ENCODE measurements around the gene PROZ.

The PROZ gene

DNA sequence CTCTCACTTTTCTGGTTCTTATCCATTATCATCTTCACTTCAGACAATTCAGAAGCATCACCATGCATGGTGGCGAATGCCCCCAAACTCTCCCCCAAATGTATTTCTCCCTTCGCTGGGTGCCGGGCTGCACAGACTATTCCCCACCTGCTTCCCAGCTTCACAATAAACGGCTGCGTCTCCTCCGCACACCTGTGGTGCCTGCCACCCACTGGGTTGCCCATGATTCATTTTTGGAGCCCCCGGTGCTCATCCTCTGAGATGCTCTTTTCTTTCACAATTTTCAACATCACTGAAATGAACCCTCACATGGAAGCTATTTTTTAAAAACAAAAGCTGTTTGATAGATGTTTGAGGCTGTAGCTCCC lies 38.6 kb upstream of the PROZ start:
- DNase-seq (ENCODE audit: low read depth in 3 of 3) = no peak

DNA sequence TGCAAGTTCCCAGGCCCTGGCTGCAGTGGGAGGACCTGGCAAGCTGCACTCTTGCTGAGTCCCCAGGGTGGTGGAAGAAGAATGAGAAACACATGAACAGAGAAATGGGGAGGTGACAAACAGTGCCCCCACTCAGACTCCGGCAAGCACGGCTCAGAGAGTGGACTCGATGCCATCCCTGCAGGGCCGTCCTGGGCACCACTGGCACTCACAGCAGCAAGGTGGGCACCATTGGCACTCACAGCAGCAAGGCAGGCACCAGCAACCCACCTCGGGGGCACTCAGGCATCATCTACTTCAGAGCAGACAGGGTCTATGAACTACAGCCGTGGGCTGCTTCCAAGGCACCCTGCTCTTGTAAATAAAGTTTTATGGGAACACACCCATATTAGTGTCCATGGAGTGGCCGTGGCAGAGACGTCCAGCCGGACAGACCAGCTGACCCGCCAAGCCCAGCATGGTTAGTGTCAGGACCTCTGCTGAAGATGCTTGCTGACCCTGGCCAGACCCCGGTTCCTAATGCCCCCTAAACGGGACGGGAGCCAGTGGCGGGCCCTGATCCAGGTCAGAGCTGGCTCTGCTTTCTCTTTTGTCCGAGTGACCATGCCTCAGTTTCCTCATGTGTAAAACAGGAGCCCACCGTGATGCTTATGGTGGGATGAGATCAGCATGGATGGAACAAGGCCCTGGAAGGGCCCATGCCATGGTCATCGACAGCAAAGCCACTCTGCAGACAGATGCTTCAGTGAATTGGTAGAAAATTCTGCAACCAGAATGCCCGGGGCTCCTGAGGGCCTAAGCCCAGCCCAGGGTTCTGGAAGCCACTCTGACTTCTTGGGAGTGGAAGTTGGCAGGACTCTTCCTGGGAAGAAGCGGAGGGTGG lies 37.9 kb upstream of the PROZ start:
- DNase-seq (ENCODE audit: low read depth in 3 of 3) = no peak

DNA sequence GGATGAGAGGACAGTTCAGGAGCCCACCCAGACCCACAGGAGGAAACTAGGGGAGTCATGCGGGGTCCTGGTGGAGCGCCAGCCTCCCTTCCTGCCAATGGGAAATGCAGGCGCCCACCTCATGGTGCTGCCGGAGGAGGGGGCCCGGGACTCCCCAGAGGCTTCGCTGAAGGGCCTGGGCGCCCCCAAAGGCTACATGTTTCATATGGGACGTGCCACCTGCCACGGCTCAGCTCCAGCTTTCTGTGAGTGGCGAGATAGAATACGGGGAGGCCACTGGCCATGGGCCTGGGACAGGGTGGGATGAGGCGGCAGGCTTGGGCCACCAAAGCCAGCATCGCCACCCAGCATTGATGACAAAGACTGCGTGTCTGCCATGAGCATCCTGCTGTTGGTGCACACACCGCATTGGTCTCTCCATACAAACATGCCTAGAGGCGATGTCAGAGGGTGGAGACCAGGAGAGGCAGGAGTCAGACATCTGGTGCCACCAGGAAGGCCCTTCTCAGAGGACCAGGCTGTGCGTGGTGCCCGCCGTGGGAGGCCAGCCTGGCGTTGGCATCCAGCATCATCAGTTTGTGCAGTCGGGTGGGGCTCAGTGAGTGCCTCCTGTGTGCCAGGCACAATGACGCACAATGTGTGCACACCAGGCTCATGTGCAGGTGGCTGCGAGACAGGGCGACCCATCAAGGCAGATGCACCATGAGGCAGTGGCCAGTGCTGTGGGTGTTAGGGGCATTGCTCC lies 37.1 kb upstream of the PROZ start:
- DNase-seq (ENCODE audit: low read depth in 3 of 3) = no peak

DNA sequence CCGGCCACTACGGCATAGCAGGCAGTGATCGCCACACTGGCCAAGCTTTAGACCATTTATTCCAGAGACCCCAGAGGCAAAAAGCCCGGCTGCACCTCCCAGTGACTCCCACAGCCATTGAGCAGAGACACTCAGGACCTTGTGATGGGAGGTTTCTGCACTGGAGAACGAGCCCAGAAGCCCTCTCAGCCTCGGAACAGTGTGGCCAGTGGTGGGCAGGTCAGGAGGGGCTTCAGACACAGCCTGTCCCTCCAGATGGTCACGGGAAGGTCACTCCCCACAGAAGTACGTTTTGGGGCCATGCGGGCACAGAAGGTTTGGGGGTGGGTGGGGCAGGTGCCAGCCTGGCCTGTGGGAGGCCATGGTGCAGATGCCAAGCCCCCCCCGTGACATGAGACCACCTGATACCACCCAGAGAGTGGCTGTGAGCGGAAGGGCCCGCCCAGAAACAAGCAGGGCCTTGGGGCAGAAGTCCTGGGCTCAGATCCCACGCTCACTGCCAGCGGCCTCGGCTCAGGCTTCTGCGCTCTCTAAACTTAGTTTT lies 36.4 kb upstream of the PROZ start:
- no peak for DNase-seq (ENCODE audit: low read depth in 3 of 3)

DNA sequence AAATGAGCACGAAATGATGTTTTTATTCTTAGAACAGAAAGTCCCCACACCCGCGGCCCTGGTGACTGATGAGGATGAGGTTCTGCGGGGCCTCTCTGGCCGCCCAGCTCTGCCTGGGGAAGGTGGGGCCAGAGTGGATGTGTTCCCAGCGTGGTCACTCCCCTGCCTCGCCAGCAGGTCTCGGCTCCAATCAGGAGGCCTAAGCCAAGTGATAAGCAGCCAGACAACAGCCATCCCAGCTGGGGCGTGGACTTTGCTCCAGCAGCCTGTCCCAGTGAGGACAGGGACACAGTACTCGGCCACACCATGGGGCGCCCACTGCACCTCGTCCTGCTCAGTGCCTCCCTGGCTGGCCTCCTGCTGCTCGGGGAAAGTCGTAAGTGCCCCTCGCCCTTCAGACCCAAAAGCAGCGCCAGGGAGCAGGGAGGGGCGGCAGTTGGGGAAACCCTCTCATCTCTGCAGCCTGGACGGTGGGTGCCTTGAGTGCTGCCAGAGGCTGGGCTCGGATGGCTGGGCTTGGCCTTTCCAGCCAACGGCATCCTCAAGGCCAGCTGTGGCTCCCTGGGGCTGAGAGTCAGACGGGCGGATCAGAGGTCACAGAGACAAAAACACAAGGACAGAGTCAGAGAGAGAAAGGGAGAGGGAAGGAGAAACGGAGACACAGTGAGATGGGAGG lies 35.8 kb upstream of the PROZ start, which contains the start of gene F10:
TSS of gene F10 (plus strand) at position 250 of the 676 bp plus-strand sequence. CDS start at position 307, 57 bp downstream.
- DNase-seq (ENCODE audit: low read depth in 3 of 3) = no peak

DNA sequence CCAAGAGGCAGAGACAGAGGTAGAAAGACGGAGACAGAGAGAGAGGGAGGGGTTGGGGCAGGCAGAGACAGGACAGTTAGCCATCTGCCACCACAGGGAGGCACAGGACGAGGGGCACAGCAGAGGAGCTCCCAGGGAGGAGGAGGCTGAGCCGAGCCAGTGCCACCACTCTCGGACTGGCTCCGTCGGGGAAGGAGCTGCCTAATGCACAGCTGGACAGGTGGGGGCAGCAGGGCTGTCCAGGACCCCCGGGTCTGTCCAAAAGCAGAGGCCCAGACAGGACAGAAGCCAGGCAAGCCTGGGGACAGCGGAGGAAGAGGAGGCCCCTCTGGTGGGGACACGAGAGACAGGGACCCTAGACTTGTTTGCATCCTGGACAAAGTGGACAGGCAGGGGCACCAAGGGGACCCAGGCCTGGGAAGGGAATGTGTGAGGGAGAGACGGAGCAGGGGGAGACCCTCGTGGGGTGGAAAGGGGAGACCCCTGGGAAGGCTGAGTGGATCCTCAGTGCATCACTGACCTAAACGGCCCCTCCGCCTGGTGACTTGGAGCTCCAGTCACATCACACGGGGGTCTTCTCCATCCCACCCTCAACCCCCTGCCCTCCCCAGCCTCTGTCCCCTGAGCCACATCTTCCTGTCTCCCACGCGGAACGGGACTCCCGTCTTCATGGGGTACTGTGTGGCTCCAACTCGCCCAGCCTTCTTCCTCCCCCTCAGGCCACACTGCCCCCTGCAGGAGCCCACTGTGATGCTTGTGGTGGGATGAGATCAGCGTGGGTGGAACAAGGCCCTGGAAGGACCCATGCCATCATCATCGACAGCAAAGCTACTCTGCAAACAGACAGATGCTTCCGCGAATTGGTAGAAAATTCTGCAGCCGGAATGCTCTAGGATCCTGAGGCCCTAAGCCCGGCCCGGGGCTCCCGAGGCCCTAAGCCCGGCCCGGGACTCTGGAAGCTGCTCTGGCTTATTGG lies 34.9 kb upstream of the PROZ start:
- no peak for DNase-seq (ENCODE audit: low read depth in 3 of 3)

DNA sequence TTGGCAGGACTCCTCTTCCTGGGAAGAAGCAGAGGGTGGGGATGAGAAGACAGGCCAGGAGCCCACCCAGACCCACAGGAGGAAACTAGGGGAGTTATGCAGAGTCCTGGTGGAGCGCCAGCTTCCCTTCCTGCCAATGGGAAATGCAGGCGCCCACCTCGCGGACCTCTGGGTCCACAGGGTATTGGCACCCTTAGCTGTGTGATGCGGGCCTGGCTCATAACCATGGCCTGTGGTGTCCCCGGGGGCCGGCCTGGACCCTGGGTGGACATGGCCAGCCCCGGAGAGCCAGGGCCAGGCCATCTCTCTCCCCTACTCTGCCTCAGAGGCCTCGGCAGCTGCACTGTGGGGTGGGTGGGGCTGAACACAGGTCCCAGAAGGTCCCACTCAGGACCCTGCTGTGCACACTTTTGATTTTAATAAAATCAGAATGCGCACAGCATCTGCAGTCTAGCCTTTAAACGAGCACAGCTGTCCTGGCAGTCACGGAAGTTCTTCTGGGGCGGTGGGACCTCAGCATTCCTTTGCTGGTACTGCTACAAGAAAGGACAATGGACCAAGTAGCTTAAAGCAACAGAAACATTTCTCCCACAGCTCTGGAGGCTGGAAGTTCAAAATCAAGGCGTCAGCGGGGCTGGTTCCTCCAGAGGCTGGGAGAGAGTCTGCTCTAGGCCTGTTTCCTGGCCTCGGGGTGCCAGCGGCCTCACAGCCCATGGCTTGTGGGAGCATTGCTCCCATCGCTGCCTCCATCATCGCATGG lies 34.1 kb upstream of the PROZ start:
- no peak for DNase-seq (ENCODE audit: low read depth in 3 of 3)

DNA sequence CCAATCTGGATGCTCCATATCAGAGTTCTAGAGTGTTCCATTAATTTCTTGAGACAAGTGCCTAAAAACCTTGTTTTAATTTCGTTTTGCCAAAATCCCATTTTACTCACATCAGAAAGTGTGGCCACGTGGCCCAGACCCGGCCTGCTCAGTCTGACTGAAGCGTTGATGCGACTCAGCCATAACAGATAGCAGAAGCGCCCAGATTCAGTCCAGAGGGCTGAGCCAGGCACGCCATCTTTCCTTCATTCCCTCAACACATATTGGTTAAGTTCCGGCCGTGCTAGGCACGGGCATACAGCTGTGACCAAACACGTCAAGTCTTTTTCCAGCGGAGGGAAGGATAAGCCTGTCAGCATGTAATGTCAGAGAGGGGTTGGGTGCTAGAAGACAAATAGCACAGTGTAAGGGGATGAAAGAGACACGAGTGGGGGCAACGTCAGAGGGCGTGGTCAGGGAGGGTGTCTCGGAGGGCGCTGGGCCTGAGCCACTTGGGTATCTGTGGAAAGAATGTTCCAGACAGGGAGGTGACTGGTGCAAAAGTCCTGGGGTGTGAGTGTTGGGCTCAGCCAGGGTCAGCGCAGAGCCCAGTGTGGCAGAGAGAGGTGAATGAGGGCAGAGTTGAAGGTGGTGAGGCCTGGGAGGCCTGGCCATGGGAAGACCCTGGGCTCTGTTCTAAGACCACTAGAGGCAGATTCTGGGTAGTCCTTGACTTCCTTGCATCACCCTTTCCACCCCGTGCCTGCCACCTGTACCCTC lies 32.8 kb upstream of the PROZ start:
- DNase-seq (ENCODE audit: low read depth in 3 of 3) = no peak

DNA sequence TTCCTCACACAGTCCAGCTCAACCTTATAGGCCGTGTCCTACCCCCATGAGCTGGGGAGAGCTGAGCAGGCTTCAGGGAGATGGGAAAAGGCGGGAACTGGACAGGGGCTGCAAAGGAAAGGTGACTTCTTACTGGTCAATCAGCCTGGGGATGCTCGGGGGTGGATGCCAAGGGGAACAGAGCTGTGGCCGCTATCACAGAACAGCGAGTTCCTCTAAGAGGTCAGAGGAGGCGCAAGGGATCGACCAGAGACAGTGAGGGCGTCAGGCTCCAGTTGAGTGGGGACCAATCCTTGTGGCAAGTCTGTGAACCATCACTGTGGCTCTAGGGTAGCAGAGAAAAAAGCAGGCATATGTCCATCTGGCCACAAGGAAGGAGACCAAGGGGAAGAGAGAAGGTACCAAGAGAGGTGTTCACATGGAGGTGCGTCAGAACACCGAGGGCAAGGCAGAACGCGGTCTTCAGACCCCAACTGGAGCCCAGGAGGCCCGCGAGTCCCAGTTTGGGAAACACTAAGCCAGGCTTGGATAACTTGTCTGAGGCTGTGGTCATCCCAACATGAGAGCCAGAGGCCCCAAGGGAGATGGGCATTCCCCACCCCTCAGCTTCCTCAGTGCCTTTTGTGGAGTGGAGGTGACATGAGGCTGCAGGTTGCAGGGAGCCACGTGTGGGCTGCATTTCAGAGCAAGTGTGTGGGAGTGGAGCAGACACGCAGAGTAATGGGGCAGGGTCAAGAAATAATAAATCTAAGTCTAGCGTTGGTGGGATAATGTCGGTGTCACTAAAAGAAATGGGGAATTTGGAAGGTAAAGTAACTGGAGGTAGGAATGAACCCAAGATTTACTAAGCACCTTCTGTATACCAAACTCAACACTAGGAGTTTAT lies 31.9 kb upstream of the PROZ start:
- DNase-seq (ENCODE audit: low read depth in 3 of 3) = no peak

DNA sequence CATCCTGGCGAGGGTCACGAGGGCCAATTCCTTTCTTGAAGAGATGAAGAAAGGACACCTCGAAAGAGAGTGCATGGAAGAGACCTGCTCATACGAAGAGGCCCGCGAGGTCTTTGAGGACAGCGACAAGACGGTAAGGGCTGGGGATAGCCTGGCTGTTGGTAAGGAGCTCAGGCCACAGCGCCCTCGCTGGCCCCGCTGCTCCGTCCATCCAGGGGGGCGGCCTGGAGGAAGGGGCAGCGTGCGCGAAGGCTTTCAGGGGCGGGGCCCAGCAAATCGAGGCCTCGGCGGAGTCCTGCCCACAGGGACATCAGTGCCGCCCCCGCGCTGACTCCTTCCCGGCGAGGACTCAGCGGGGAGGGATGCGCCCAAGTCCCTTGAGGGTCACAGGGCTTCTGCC lies 29.0 kb upstream of the PROZ start:
- DNase-seq (ENCODE audit: low read depth in 3 of 3) = no peak

DNA sequence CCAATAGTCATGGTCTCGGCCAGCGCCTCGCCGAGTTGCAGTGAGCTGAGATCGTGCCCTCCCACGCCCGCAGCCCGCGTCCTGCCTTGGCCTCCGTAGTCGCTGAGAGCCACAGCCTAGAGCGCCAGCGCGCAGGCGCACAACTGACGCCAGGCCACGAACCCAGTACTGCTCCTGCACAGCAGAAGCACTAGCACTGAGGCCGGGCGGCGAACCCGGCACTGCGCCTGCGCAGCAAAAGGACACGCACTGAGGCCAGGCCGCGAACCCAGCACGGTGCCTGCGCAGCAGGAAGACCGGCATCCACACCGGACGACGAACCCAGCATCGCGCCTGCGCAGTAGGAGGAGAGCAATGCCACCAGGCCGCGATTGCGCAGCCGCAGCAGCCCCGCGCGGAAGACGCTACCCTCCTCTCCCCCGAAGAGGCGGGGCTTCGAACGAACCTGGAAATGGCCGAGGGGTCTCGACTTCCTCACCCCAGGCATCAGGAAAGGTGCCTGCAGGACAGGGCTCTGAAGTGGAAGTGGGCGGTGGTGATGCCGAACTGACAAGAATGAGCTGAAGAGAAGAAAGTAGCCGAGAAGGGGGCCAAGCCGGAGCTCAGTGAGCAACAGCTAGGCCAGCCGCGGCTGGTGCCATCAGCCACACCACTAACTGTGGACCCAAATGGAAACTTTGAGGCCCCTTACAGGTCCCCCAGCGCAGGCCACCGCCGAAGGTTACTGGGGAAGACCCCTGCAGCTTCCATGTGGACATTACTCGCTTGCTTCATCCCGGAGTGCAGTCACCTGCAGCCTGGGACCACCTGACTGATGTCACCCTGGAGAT lies 28.3 kb upstream of the PROZ start:
- no peak for DNase-seq (ENCODE audit: low read depth in 3 of 3)

DNA sequence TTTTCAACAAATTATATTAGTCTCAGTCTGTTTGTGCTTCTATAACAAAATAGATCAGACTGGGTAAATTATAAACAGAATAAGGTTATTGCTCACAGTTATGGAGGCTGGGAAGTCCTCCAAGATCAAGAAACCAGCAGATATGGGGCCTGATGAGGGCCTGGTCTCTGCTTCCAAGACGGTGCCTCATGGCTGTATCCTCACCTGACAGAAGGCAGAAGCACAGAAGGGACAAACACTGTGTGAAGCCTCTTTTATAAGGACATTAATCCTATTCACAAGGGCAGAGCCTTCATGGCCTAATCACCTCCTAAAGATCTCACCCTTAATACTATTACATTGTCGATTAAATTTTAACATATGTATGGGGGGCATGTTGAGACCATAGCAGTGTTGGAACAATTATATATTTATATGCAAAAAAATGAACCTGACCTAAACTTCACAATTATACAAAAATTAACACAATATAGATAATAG lies 23.1 kb upstream of the PROZ start:
- no peak for DNase-seq (ENCODE audit: low read depth in 3 of 3)

DNA sequence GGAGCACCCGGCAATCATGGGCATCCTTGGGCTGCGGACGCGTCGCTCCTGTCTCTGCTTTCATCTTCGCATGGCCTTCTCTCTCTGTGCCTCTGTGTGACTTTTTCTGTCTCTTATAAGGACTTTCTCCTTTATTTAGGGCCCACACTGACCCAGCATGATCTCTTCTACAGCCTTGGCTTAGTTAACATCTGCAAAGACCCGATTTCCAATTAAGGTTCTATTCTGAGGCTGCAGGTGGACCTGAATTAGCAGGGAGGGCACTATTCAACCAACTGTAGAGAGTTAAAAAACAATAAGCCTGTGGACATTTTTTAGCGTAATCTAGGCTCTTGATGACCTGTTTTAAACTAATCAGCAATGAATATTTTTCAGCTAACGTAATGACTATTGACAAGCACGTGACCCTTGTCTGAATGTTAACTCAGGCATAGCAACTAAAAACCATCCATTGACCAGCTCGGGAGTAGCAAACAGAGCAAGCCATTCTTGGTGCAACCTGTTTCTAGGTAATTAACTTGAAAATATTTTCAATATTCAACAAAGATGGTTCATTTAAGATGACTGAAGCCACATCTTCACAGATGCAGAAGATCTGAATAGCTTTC lies 20.7 kb upstream of the PROZ start:
- DNase-seq (ENCODE audit: low read depth in 3 of 3) = no peak

DNA sequence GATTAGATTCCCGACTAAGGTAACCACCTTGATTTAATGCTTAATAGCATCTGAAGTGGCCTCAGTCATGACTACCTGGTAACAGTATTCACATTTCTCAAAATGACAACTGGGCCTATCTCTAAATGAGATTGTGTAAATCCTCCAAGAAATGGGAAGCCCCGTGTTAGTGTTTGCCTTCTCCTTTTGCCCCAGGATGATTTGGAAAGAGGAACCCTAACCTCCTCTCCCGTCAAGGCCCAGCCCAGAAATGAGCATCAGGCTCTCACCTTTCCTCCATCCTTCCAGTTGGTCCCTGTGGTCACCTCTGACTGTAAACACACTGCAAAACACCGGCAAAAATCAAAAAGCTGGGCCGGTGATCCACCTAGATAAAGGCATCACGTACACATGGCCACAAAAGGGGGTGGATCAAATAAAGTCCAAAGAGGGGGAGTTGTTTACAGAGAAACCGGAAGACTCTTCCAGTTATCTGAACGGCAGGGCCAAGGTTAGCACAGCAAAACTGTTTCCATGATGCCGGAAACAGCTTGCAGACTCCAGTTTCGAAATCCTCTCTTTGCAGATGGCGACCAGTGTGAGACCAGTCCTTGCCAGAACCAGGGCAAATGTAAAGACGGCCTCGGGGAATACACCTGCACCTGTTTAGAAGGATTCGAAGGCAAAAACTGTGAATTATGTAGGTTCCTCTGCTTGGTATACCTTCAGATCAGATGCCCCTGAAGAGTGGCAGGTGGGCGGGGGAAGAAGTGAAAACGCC lies 19.5 kb upstream of the PROZ start:
- DNase-seq (ENCODE audit: low read depth in 3 of 3) = no peak

DNA sequence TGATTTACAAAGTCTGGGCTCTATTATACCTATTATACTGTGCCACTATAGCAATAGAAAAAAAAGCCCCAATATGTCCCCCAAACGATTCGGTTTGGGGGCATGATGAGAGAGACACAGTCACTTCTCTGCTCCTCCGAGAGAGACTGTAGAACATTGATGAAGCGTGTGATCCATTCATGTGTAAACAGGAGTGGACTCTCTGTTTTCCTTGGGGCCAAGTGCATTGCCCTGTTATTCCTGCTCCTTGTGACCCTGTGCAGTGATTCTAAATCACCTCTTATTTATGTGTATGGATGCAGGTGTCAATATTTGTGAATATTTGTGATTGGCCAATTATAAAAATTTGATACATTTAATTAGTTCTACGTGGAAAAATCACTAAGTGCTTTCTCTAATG lies 18.9 kb upstream of the PROZ start:
- DNase-seq (ENCODE audit: low read depth in 3 of 3) = no peak

All from stimulated activated CD4-positive, alpha-beta T cell treated with anti-CD3 and anti-CD28 coated beads, TNF-alpha, amount 100 ng/mL, for 4 hours (primary cell).